Measurements from ENCODE around the gene MYBPC1.
"Not testable (repeated sequence)": the region's sequence is repeated elsewhere in the genome, so short reads cannot be mapped to it uniquely, and the experiment has no call there.

The MYBPC1 gene

GRCh38 chr12:101594700-101595099 is at the start of gene MYBPC1:
TSS of gene MYBPC1 (plus strand) at chr12:101594971. CDS start at chr12:101595071, 100 bp downstream.
- no peak for DNase-seq (ENCODE audit: low read depth)

GRCh38 chr12:101551362-101552114 is 43.2 kb upstream of the MYBPC1 start:
- DNase-seq (ENCODE audit: low read depth) = no peak

- no peak for DNase-seq (ENCODE audit: low read depth)
These were observed 42.5 kb upstream of the MYBPC1 start for GRCh38 chr12:101552277-101552676.

GRCh38 chr12:101557094-101557493 is 37.7 kb upstream of the MYBPC1 start:
- DNase-seq (ENCODE audit: low read depth) = no peak

GRCh38 chr12:101558726-101559125 is 36.0 kb upstream of the MYBPC1 start:
- not testable (repeated sequence) for DNase-seq (ENCODE audit: low read depth)

GRCh38 chr12:101563212-101563611 is 31.6 kb upstream of the MYBPC1 start:
- DNase-seq (ENCODE audit: low read depth) = no peak

- DNase-seq (ENCODE audit: low read depth) = no peak
These were observed 29.9 kb upstream of the MYBPC1 start for GRCh38 chr12:101564912-101565311.

GRCh38 chr12:101566318-101566717 is 28.5 kb upstream of the MYBPC1 start:
- DNase-seq (ENCODE audit: low read depth) = no peak

GRCh38 chr12:101567918-101568317 is 26.9 kb upstream of the MYBPC1 start:
- DNase-seq (ENCODE audit: low read depth) = no peak

GRCh38 chr12:101570047-101570446 is 24.7 kb upstream of the MYBPC1 start:
- no peak for DNase-seq (ENCODE audit: low read depth)

GRCh38 chr12:101571105-101571504 is 23.7 kb upstream of the MYBPC1 start:
- DNase-seq (ENCODE audit: low read depth) = no peak

GRCh38 chr12:101573743-101574142 is 21.0 kb upstream of the MYBPC1 start:
- DNase-seq (ENCODE audit: low read depth) = no peak

- DNase-seq (ENCODE audit: low read depth) = no peak
These were observed 16.4 kb upstream of the MYBPC1 start for GRCh38 chr12:101578417-101578816.

GRCh38 chr12:101581190-101581589 is 13.6 kb upstream of the MYBPC1 start:
- DNase-seq (ENCODE audit: low read depth) = no peak

GRCh38 chr12:101582937-101583336 is 11.8 kb upstream of the MYBPC1 start:
- no peak for DNase-seq (ENCODE audit: low read depth)

GRCh38 chr12:101590383-101590782 is 4.4 kb upstream of the MYBPC1 start:
- no peak for DNase-seq (ENCODE audit: low read depth)

- no peak for DNase-seq (ENCODE audit: low read depth)
These were observed 3.0 kb upstream of the MYBPC1 start for GRCh38 chr12:101591781-101592180.

GRCh38 chr12:101592448-101592847 is 2.3 kb upstream of the MYBPC1 start:
- no peak for DNase-seq (ENCODE audit: low read depth)

GRCh38 chr12:101592921-101593320 is 1.9 kb upstream of the MYBPC1 start:
- no peak for DNase-seq (ENCODE audit: low read depth)

GRCh38 chr12:101596172-101596571 is 1.4 kb downstream of the MYBPC1 start:
- no peak for DNase-seq (ENCODE audit: low read depth)

- DNase-seq (ENCODE audit: low read depth) = no peak
These were observed 2.4 kb downstream of the MYBPC1 start for GRCh38 chr12:101597164-101597563.

GRCh38 chr12:101598483-101598882 is 3.7 kb downstream of the MYBPC1 start:
- no peak for DNase-seq (ENCODE audit: low read depth)

GRCh38 chr12:101599311-101599710 is 4.5 kb downstream of the MYBPC1 start:
- DNase-seq (ENCODE audit: low read depth) = no peak

Data from stimulated activated CD8-positive, alpha-beta memory T cell treated with anti-CD3 and anti-CD28 coated beads, Interleukin-15, amount 100 ng/mL, for 24 hours (primary cell).